Fibroblast of pulmonary artery (primary cell): ENCODE results near the gene IFT57.
"Not testable (repeated sequence)": the region's sequence is repeated elsewhere in the genome, so short reads cannot be mapped to it uniquely, and the experiment has no call there.

ENCODE experiments used
- DNase-seq: peaks from one replicate; pipeline ENCODE4 v3.0.0-alpha.2; 2010; ENCODE audit warnings: low read depth
- H3K4me3 ChIP-seq: replicated peaks from 2 replicates; pipeline ENCODE4 v1.5.1; 2011; ENCODE audit warnings: low read depth, mild to moderate bottlenecking, control low read depth, low read length, moderate library complexity
- TF ChIP-seq, protein P1 (sequence below): IDR thresholded peaks from 2 replicates; pipeline ENCODE4 v1.5.1; 2011; ENCODE audit warnings: mild to moderate bottlenecking, control low read depth, low read length, inconsistent platforms; ENCODE audit errors: missing control alignments

IFT57 gene, protein sequence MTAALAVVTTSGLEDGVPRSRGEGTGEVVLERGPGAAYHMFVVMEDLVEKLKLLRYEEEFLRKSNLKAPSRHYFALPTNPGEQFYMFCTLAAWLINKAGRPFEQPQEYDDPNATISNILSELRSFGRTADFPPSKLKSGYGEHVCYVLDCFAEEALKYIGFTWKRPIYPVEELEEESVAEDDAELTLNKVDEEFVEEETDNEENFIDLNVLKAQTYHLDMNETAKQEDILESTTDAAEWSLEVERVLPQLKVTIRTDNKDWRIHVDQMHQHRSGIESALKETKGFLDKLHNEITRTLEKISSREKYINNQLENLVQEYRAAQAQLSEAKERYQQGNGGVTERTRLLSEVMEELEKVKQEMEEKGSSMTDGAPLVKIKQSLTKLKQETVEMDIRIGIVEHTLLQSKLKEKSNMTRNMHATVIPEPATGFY

DNA sequence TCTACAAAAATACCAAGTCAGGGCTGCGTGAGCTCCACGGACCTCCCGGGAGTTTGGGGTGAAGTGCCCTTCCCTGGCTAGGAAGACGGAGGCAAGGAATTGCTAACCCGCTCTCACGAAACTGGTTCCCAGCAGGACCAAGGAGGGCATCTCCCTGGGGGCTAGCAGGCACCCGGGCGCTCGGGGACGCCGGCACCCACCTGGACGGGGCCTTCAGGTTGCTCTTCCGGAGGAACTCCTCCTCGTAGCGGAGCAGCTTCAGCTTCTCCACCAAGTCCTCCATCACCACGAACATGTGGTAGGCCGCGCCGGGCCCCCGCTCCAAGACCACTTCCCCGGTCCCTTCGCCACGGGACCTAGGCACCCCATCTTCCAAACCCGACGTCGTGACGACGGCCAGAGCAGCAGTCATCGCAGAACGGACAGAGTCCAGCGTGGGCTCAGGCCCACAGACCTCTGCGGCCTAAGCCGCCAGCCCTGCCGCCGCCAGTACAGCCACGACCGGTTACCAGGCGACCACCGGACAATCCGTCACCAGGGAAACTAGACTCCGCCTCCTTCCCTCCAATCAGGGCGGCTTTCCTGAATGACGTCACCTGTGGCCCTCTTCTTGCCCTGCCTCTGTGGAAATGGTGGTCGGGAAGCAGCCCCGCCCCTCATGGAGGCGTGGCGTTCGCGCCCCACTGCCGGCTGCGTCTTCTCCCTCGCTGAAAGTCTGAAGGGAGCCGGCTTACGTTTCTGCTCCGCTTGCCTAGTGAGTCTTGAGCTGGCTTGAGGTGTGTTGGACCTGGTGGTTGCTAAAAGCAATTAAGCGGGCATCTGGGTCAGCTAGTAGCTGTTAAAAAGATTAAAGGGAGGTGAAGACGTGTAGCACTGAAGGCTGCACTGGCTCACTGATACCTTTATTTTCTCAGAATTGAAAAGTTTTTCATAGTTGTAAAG, at the start of gene IFT57:
Gene IFT57, minus strand, starts transcription at position 514 of the 942 bp plus-strand sequence. Its CDS starts 102 bp downstream, at position 412.
- TF ChIP-seq, protein P1, sequence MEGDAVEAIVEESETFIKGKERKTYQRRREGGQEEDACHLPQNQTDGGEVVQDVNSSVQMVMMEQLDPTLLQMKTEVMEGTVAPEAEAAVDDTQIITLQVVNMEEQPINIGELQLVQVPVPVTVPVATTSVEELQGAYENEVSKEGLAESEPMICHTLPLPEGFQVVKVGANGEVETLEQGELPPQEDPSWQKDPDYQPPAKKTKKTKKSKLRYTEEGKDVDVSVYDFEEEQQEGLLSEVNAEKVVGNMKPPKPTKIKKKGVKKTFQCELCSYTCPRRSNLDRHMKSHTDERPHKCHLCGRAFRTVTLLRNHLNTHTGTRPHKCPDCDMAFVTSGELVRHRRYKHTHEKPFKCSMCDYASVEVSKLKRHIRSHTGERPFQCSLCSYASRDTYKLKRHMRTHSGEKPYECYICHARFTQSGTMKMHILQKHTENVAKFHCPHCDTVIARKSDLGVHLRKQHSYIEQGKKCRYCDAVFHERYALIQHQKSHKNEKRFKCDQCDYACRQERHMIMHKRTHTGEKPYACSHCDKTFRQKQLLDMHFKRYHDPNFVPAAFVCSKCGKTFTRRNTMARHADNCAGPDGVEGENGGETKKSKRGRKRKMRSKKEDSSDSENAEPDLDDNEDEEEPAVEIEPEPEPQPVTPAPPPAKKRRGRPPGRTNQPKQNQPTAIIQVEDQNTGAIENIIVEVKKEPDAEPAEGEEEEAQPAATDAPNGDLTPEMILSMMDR, result no peak
- DNase-seq, result peak; percentile 99
- H3K4me3 ChIP-seq, result peak within 1 kb of the TSS; percentile 67

DNA sequence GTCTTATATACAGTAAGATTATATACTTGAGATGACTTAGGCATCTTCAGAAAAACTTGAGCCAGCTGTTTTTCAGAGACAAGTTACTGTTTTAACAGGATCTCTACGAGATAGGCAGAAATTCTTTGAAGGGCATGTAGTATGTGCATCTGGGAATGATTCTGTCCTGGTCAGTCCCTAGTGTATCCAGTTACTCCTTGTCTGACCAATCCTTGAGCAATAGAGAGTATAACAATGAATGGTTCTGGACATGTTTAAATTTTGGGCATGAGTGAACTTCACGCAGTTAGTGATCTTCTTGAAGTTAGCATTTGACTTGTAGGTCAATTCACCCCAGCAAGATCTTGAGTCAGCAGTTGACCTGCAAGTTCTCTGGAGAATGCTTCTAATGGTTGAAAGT, 49.4 kb upstream of the IFT57 start:
- no peak for DNase-seq
- H3K4me3 ChIP-seq, result no peak overlapping the region
- TF ChIP-seq, protein P1, result no peak

DNA sequence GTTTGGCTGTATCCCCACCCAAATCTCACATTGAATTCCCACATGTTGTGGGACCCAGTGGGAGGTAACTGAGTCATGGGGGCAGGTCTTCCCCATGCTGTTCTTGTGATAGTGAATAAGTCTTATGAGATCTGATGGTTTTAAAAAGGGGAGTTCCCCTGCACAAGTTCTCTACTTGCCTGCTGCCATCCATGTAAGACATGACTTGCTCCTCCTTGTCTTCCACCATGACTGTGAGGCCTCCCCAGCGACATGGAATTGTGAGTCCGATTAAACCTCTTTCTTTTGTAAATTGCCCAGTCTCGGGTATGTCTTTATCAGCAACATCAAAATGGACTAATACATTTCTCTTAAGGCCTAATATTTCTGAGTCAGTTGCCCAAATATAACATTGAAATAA, 46.0 kb upstream of the IFT57 start:
- H3K4me3 ChIP-seq, DNase-seq: not testable (repeated sequence)

DNA sequence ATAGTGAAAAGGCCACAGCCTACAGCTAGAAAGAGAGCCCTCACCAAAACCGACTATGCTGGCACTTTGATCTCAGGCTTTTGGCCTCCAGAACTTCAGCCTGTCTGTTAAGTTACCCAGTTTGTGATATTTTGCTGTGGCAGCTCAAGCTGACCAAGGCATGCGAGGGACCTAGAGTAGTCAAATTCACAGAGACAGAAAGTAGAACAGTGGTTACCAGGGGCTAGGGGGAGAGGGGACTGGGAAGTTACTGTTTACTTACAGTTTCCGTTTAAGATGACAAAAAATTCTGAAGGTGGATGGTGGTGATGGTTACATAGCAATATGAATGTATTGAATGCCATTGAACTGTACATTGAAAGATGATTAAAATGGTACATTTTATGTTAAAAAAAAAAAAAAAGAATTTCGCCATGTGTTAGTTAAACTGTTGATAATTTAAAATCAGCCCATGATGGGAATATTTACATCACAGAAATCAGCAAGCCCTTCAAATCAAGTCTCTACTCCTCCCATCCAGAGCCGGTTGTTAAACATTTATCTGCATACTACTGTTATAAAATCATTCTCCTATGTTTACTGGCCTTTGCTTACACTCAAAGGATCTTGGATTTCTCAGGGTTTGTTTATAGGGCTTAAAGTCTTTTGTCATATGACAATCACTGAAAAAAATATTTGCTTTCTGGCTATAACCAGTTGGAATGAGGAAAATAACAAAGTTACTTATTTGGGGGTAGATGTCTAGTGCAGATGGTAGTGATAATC, 42.5 kb upstream of the IFT57 start:
- not testable (repeated sequence) for DNase-seq, H3K4me3 ChIP-seq

DNA sequence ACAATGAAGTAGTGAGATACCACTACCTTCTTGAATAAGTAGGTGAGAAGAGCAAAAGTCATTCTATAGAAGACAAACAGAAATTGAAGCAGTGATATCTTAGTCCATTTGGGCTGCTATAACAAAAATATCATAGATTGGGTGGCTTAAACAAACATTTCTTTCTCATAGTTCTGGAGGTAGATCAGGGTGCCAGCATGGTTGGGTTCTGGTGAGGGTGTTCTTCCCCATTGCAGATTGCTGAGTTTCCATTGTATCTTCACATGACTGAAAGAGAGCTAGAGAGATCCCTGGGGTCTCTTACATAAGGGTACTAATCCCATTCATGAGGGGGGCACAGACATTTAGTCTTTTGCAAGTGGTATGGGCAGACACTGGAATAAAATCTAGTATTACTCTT, 32.9 kb upstream of the IFT57 start:
- TF ChIP-seq, protein P1, result no peak
- no peak overlapping the region for H3K4me3 ChIP-seq
- DNase-seq, result no peak

DNA sequence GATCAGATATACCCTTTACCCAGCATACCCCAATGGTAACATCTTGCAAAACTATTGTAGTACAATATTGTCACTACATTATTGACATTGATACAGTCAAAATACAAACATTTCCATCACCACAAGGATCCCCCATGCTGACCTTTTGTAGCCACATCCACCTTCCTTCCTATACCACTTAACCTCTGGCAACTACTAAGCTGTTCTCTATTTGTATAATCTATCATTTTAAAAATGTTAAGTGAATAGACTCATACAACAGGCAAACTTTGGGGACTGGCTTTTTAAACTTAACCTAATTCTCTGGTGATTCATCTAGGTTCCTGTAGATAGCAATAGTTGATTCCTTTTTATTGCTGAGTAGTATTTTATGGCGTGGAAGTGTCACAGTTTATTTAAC, 29.6 kb upstream of the IFT57 start:
- TF ChIP-seq, protein P1, result no peak
- no peak overlapping the region for H3K4me3 ChIP-seq
- no peak for DNase-seq

DNA sequence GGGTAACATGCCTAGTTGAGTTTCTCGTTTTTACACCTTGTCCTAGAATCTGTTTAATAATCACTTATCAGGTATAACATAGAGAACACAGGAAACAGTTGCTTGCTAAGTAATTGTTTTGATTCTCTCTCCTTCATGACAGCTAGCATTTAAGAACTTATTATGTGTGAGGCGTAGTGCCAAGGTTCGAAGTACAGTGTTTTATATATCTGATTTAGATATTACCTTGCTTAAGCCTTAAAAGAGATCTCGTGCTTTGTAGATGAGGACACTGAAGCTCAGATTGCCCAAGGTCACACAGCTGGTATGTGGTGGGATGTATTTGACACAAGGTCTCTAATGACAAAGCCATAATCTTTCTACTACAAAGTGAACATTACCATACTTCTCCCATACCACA, 29.0 kb upstream of the IFT57 start:
- H3K4me3 ChIP-seq, result no peak overlapping the region
- TF ChIP-seq, protein P1, result no peak
- DNase-seq, result no peak
